Measurements from ENCODE around the gene FSTL5. TPM values are rescaled to one million over a fixed set of nuclear protein-coding genes. Genes with fewer than 3 reads are reported as not detected.

FSTL5 gene
- total RNA-seq, 1 experiment from 2014 or later, result not detected

DNA sequence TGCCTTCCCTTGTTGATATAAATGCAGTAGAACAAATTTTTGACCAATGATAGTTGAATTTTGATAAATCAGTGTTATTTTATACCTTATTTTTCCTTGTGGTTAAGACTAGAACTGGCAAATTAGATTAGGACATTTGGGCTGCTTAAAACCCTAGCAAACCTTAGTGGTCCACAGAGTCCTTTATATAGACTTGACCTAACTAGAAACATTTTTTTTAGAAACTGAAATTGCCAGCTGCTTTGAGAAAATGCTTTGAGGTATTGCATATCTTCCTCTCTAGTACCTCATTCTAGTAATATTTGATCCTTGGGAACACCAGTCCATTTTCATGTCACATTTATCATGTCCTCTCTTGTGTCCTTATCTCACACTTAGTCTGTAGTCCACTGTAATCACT lies 580.3 kb downstream of the FSTL5 start:
- no peak overlapping the region for H2AFZ ChIP-seq (ENCODE audit: low read length)
- H3K4me1 ChIP-seq (ENCODE audit: insufficient read depth, low read length), result no peaks in the 10 kb centered on the region; the same call in 1 of the 2 replicates

More for the DNA sequence above, 580.3 kb downstream of the FSTL5 start:
- Histone ChIP-seq H3K9ac (ENCODE audit: extremely low read depth, insufficient read length, low read length) (no peak overlapping the region), H3K23ac (ENCODE audit: insufficient read length, low read depth, low read length) (no peak overlapping the region), H3K27ac (ENCODE audit: insufficient read length, low read depth, low read length) (no peak overlapping the region), H3K18ac (ENCODE audit: insufficient read length, low read depth, low read length) (no peak overlapping the region), H3K27me3 (ENCODE audit: insufficient read depth, low read length) (no peaks in the 10 kb centered on the region), H2AK5ac (ENCODE audit: insufficient read length, low read length) (no peak overlapping the region), H4K5ac (ENCODE audit: insufficient read length, low read depth, low read length) (no peak overlapping the region), H3K79me2 (ENCODE audit: insufficient read depth, low read length) (no peaks in the 10 kb centered on the region), H3K4ac (ENCODE audit: low read depth, low read length) (no peak overlapping the region), H2BK20ac (ENCODE audit: low read depth, low read length, poor library complexity, severe bottlenecking) (no peak overlapping the region), H4K8ac (replicated peaks; ENCODE audit: insufficient read length, low read depth, low read length) (no peak overlapping the region), H4K91ac (ENCODE audit: insufficient read length, low read depth, low read length) (no peak overlapping the region), H4K20me1 (ENCODE audit: control insufficient read depth, insufficient read depth, insufficient read length) (no peaks in the 10 kb centered on the region), H3K79me1 (ENCODE audit: insufficient read depth, low read depth, low read length, poor library complexity, severe bottlenecking) (no peaks in the 10 kb centered on the region), H3K9me3 (ENCODE audit: control insufficient read depth, low read depth, low read length) (no peaks in the 10 kb centered on the region), H3K23me2 (ENCODE audit: insufficient read length, low read depth, low read length, poor library complexity, severe bottlenecking) (no peaks in the 10 kb centered on the region), H3T11ph (ENCODE audit: low read length) (no peak overlapping the region), H2BK12ac (ENCODE audit: insufficient read length, low read depth, low read length) (no peak overlapping the region), H3K14ac (ENCODE audit: insufficient read depth, low read length) (no peak overlapping the region), H2BK5ac (ENCODE audit: insufficient read length, low read length) (no peak overlapping the region), H2BK15ac (ENCODE audit: low read depth, low read length) (no peak overlapping the region), H3K4me2 (ENCODE audit: insufficient read depth, insufficient read length, low read length) (no peak overlapping the region), H3K56ac (ENCODE audit: insufficient read length, low read depth, low read length) (no peak overlapping the region), H2BK120ac (ENCODE audit: low read depth, low read length, poor library complexity, severe bottlenecking) (no peak overlapping the region)
- Mint-ChIP-seq H3K9me3 (no peaks in the 10 kb centered on the region), H3K4me3 (no peak overlapping the region), H3K4me1 (peaks cover 10 to 16% of the 10 kb centered on the region in 2 experiments), H3K27ac (no peak overlapping the region), H3K36me3 (ENCODE audit: insufficient read depth in 1 of 3, low read depth in 3 of 3) (no peaks in the 10 kb centered on the region; a peak in 1 of 7 replicates), H3K27me3 (ENCODE audit: low read depth) (no peaks in the 10 kb centered on the region)
- no peak for DNase-seq
- no peak for TF ChIP-seq CTCF (conservative IDR thresholded peaks at IDR 0.05)

All from H9 (cell line).